DMS114 treated with DMSO at 0.1 percent for 48 hours (cell line): ENCODE results near the gene CYB5R3.
"Not testable (repeated sequence)": the region's sequence is repeated elsewhere in the genome, so short reads cannot be mapped to it uniquely, and the experiment has no call there.

Experiments
- DNase-seq: peaks from one replicate; lab custom pipeline; 2025; ENCODE audit not compliant: unreplicated experiment; lab: John Stamatoyannopoulos, UW

CYB5R3 gene

DNA sequence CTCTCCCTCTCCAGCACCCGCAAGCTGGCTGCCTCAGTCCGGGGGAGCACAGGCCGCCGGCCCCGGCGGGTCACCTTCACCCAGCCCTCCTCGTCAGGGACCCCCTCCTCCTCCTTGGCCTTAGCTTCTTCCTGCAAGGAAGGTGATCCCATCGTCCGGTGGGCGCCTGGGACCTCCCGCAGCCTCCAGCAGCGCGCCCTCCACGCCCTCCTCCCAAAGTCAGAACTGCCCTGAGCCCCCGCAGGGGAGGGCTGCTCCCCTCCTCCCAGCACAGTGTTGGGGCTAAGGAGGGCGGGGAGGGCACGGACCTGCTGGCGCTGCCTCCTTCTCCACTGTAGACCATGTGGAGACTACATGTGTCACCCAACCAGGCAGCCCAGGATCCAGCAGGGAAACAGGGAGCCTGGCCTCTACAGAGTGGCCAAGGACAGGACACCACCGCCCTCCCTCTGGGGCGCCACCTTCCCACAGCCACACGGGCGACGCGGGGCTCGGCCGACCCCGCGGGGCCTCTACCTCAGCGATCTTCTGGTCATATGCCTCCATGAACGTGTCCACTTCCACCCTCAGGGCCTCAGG lies 73.1 kb downstream of the CYB5R3 start:
- not testable (repeated sequence) for DNase-seq

- DNase-seq = not testable (repeated sequence)
Observed at GRCh38 chr22:42574468-42574867, 74.7 kb downstream of the CYB5R3 start.

GRCh38 chr22:42574046-42574445 lies 75.1 kb downstream of the CYB5R3 start:
- DNase-seq = not testable (repeated sequence)

DNA sequence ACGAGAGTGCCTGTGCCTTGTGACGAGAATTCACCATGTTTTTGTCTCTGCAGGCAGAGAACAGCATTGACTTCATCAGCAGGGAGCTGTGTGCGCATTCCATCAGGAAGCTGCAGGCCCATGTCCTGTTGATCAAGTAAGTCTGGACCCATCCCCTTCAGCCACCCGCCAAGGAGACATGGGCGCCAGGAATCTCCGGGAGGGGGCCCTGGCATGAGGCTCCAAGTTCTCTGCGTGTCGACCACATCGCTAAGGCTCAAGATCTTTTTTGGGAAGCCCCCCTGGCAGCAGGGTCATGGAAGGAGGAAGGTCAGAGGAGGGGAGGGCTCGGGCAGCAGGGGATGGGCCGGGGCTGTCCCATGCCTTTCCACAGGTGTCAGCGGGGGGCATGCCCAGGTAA lies 78.1 kb downstream of the CYB5R3 start:
- not testable (repeated sequence) for DNase-seq

- DNase-seq = not testable (repeated sequence)
Observed at GRCh38 chr22:42570580-42570979, 78.6 kb downstream of the CYB5R3 start.

DNA sequence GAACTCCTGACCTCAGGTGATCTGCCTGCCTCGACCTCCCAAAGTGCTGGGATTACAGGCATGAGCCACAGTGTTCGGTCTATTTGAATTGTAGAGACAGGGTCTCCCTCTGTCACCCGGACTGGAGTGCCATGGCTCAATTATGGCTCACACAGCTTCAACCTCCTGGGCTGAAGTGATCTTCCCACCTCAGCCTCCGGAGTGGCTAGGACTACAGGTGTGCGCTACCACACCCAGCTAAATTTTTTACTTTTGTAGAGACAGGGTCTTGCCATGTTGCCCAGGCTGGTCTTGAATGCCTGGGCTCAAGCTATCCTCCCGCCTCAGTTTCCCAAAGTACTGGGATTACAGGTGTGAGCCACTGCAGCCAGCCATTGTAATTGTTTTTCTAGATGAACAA lies 81.2 kb downstream of the CYB5R3 start:
- DNase-seq = not testable (repeated sequence)
